Measurements from ENCODE around the gene ADAM29.

DNA sequence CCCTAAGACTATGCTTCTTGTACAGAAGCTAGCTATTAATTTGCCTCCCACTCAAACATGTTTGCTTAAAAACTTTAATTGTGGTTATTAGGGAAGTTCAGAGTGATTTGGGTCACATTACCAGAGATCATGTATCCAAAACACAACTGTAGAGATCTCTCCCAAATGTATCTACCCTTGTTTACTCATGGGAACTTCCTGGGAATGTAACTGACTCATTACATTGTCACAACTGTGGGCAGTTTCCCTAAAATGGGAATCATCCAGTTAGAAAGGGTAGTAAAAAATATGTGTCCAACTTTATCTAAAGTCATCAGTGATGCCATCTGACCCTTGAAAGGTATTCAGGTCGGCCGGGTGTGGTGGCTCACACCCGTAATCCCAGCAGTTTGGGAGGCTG lies 48.8 kb upstream of the ADAM29 start:
- TF ChIP-seq, protein P1, sequence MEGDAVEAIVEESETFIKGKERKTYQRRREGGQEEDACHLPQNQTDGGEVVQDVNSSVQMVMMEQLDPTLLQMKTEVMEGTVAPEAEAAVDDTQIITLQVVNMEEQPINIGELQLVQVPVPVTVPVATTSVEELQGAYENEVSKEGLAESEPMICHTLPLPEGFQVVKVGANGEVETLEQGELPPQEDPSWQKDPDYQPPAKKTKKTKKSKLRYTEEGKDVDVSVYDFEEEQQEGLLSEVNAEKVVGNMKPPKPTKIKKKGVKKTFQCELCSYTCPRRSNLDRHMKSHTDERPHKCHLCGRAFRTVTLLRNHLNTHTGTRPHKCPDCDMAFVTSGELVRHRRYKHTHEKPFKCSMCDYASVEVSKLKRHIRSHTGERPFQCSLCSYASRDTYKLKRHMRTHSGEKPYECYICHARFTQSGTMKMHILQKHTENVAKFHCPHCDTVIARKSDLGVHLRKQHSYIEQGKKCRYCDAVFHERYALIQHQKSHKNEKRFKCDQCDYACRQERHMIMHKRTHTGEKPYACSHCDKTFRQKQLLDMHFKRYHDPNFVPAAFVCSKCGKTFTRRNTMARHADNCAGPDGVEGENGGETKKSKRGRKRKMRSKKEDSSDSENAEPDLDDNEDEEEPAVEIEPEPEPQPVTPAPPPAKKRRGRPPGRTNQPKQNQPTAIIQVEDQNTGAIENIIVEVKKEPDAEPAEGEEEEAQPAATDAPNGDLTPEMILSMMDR (IDR thresholded peaks at IDR 0.05): no peak
- TF ChIP-seq POLR2A (IDR thresholded peaks at IDR 0.05): no peak
